GM18499 (cell line): Measurements from ENCODE around the gene SLCO4A1.

ENCODE experiments used
- ATAC-seq: cut with Tn5 transposase; IDR thresholded peaks from one replicate; pipeline ENCODE4 v1.9.1; 2021; ENCODE audit warnings: moderate number of reproducible peaks; ENCODE audit not compliant: insufficient read depth, unreplicated experiment

The SLCO4A1 gene

DNA sequence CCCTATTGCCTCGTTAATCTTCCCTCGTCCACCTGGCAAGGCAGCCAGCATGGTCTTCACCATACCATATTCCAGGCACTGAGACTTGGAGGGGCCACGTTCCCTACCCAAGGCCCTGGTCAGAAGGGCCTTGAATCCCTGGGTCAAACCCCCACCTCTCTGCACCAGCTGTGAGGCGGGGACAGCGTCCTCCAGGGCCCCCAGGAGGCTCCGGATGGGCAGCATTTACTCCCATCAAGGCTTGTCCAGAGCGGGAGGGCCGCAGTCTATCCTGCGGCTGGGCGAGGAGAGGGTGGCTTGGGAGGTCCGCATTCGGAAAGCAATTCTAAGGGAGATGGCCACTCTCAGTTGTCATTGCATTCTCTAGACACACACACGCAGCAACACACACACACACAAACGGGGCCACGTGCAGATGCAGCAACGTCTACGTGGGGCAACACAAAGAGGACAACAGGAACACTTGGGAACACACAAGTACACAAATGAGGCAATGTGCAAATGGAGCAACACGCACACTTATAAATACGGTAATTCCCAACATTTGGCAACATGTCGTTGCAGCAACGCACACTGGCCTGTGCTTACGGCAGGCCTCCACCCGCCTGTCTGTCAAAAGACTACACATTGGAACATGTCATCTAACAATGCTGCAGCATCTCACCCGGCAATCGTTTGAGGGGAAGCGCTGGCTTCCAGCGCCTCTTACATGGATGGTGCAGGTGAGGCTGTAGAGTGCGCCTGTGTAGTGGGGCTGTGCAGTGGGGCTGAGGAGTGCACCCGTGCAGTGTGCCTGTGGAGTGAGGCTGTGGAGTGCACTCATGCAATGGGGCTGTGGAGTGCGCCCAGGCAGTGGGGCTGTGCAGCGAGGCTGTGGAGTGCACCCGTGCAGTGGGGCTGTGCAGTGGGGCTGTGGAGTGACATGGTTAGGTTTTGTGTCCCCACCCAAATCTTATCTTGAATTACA is 53.4 kb downstream of the SLCO4A1 start:
- no peak for ATAC-seq

DNA sequence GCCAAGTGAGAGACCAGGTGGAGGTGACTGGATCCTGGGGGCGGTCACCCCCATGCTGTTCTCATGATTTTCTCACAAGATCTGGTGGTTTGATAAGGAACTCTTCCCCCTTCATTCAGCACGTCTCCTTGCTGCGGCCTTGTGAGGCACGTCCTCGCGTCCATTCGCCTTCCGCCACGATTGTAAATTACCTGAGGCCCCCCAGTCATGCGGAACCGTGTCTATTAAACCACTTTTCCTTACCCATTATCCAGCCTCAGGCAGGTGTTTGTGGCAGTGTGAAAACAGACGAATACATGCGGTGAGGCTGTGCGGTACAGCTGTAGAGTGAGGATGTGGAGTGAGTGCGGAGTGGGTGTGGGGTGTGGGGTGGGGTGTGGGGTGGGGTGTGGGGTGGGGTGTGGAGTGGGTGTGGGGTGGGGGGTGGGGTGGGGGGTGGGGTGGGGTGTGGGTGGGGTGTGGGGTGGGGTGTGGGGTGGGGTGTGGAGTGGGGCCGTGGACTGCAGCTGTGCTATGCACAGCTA is 54.2 kb downstream of the SLCO4A1 start:
- no peak for ATAC-seq

DNA sequence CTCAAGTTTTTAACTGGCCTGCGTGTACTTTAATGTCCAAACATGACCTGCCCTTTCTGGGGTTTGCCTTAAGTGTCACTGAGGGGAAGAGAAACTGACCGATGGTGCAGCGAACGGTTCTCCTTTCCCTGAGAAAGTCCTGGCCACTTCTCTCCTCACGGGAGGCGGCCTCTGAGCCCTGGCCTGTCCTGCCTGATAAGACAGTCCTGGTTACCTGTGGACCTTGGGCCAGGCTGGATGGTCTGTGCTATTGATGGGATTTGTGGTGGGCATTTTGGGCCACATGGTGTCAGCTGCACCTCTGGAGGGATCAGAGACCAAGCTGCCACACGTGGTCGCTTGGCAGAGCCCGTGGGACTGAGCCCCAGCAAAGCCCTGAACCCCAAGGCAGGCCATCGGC is 54.7 kb downstream of the SLCO4A1 start:
- ATAC-seq, result no peak

DNA sequence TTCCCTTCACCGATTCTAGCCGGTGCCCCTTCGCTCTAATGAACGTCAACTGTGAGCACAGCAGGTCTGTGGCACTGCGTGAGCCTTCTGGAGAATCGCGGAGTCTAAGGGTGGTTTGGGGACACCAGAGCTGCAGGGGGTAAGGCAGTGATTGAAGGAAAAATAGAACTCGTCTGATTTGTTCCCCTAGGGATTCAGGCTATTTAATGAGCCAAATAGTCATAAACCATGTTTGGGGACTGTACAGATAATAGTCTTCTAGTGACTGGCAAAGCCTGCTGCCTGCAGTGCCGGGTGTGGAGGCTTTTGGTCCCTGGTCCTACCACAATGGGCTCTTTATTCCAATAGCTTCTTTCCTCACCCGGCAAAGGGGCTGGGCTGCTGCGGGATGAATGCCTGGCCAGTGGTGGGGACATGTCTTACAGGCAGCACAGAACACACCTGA is 55.2 kb downstream of the SLCO4A1 start:
- no peak for ATAC-seq

DNA sequence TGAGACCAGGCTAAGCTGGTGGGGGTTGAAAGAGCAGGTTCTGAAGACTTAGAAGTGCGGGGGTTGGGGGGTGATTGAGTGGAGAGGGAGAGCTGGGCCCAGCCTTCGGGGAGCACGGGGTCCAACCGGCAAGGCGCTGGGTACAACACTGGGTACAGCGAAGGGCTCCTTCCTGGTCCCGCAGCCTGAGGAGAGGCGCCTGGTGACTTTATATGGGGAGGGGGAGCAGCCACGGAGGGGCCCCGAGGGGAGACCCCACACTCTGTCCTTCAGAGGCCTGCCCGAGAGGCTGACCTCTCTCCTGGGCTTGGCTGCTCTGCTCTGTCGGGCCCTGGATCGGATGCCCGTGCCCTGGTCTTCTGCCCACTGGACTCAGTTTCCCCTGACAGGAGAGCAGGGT is 55.9 kb downstream of the SLCO4A1 start:
- ATAC-seq, result no peak

DNA sequence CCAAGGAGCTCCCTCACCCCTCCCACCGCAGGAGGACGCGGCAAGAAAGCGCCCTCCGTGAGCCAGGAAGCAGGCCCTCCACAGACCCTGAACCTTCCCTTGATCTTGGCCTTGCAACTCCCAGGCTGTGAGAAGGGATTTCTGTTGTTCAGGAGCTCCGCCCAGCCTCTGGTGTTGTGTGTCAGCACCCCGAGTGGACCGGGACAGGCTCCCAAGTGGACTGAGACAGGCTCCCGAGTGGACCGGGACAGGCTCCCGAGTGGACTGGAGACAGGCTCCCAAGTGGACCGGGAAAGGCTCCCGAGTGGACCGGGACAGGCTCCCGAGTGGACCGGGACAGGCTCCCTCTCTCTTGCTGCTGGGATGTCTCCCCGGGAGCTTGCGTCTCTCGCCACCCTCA is 57.0 kb downstream of the SLCO4A1 start:
- ATAC-seq, result no peak

DNA sequence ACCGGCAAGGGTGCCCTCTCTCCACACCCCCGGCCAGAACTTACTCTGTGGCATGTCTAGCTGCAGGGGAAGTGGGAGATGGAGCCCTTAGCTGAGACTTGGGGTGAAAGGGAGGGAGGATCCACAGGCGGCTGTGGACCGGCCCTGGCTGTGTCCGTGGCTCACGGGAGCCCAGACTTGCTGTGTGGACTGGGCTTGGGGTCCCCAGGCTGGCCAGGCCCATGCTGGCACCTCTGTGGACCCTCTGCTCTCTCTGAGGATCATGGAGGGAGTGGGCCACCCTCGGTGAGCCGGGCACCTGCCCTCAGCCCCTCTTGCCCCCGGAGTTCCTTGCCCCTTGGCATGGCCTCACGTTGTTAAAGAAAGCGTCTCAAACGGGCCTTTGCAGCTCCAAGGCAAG is 57.4 kb downstream of the SLCO4A1 start:
- no peak for ATAC-seq

DNA sequence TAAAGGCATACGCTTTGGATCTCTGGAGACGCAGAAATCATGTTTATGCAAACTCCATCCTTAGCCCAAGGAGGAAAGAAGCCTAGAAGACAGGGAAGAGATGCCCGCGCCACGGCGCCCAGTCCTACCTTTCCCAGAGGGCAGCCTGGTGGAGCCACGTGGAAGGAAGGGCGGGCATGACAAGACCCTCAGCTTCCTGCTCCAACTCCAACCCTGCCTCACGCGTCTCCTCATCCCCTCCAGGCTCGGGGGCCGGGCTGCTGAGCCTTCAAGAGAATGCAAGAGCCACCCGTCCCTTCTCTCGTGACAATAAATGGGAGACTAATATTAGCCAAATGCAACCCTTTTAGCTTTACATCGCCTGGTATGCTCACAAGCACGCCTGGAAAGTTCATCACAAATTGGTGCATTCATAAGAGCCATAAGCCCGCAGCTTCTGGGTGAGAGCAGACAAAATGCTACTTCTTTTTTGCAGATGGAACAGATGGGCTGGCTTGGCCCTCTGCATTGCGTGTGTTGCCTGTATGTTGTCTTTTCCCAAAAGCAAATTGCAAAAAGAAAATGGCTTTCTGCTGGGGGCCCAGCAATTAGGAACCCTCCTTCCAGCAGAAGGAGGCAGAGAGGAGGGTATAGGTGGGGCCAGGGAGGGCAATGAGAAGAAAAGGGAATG is 58.1 kb downstream of the SLCO4A1 start:
- no peak for ATAC-seq

DNA sequence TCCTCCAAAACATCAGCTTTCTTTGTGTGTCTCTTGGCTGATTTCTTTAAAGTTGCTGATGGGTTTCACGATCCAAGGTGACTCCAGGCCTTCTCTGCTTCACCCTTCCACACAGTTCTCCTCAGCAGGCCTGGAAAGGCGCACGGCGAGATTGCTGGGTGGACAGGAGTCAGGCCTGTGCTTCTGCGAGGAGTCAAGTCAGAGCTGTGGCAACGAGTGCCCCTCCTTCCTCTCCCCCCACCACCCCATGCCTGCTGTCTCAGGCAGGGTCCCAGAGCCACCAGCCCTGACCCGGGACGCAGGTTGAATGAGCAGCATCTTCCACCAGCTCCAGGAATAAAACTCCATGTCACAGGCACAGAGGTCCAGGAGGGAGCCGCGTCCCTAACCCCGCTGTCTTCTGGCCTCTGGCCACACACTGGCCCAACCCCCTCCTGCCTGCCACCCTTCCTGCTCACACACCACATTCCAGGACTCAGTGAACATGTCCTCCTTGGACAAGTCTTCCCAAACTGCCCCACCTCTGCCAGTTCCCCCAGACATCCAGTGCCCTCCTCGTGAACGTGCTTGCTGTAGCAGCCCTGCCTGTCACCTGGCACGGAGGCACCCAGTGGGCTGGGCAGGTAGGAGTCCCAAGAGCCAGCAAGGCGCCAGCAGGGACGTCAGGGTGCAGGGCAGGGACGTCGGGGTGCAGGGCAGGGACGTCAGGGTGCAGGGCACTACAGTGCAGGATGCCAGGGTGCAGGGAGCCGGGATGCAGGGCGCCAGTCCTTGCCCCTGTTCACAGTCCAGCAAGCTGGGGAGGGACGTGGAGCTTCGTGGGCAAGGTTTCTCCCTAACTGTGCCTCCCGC is 59.1 kb downstream of the SLCO4A1 start:
- no peak for ATAC-seq

DNA sequence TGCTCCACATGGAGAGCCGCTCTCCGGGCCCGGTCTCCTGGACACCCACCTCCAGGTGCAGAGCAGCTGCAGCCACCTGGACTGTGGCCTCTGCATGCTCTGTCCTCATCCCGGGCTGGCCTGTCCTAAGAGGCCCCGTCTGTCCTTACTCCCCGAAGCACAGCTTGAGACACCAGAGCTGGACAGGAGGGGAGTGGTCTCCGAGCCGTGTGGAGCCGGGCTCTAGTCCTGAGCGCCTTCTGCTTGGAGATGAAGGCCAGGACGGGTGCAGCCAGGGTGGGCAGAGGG is 59.7 kb downstream of the SLCO4A1 start:
- no peak for ATAC-seq

DNA sequence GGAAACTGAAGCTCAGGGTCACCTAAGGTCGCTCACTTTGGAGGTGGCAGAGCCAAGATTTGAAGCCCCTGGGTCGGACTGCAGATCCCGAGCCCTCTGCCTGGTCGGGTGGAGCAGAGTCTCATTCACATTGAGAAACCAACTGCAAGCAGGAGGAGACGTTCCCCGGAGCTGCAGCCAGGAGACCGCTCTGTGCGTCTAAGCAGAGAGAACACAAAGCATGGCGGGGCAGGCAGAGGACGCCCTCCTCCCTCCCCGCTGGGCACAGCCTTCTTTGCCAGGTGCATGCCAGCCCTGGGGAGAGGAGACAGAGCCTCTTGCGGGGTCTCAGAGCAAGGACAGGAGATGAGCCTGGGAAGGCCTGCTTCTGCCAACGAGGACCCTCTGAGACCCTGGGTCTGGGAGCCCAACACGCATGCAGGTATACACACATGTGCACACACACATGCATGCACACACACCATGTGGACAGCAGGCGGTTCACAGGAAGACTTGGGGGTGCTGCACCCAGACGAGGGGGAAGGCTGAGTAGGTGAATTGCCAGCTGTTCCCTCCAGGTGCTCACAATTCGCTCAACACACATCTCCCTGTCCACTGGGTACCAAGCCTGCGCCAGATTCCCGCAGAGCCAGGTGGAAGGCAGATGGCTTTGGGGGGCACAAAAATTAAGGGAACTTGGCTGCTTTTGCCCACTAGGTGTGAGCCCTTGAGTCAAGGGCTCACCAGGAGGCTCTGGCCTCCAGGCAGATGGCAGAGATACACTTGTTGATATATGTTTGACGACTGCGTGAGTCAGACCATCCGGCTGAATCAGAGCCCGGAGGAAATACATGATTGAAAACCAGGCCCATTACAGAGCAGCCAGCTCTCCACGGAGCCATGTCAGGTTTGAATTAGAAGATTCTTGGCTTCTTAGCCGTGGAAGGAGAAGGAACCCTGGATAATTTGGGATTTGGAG is 60.9 kb downstream of the SLCO4A1 start:
- ATAC-seq, result no peak

DNA sequence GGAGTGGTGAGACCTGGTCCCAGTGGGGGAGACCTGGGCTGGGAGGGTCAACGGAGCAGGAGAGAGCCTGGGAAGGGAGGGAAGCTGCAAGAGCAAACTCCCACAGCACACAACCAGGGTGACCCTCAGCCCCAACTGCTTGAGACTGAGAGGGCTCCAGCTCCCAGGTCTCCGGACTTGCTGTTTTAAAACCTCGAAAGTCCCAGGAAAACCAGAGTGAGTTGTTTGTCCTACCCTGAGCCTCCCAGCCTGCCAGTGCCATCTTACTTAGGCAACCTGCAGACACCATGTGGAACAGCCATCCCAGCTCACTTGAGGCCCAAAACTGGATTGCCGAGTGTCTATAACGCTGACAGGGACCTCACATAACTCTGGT is 61.5 kb downstream of the SLCO4A1 start:
- no peak for ATAC-seq

DNA sequence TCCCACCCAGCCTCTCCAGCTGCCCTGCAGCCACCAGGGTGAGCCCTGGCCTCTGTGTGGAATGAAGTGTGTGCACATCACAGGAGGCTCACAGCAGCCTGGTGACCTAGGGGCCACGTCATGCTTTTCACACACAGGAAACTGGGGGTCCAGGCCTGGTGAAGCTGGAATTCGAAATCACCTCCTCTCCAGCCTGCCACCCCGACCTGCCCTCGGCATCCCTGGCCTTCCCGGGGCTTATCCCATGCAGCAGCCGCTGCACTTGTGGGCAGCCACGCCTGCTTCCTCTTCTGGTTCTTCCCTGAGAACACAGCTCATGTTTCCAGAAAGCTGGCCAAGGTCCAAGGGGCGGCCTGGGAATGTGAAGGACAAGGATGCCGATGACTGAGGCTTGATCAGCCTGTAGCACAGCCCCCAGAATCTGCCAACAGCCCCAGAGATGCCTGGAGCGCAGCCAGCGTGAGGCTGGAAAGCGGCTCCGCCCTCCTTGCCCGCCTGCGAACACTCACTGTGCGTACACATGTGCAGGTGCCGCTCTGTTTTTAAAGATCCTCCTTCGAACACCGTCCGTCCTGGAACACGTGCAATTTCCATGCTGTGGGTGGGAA is 62.1 kb downstream of the SLCO4A1 start:
- no peak for ATAC-seq

DNA sequence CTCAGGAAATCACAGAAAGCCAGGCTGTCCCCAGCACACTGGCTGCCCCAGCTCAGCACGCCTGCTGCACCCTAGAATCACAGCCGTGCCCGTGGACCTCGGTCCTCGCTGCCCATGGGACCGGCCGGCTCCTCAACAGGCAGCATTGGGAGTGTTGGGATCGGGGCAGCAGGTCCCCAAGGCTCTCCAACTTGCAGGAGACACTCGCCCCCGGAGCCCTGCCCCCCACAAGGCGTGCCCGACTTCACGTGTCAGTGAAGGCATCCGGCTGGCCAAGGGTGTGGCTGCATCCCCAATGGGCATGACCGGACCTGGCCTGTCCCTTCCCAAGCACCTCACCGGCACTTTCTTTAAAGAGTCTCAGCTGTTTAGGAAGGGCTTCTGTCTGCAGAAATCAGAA is 63.3 kb downstream of the SLCO4A1 start:
- ATAC-seq, result no peak

DNA sequence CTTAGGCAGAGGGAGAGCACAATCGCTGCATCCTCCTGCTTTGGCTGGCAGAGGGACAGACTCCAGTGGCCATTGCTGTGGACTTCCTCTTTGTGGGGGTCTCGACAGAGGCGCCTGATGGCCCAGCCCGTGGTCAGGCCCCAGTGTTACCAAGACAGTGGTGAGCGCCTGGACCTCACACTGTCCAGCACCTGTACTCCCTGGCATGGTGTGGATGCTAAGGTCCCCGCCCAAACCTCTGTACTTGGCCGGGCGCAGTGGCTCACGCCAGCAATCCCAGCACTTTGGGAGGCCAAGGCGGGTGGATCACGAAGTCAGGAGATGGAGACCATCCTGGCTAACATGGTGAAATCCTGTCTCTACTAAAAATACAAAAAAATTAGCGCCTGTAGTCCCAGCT is 64.0 kb downstream of the SLCO4A1 start:
- ATAC-seq, result no peak

DNA sequence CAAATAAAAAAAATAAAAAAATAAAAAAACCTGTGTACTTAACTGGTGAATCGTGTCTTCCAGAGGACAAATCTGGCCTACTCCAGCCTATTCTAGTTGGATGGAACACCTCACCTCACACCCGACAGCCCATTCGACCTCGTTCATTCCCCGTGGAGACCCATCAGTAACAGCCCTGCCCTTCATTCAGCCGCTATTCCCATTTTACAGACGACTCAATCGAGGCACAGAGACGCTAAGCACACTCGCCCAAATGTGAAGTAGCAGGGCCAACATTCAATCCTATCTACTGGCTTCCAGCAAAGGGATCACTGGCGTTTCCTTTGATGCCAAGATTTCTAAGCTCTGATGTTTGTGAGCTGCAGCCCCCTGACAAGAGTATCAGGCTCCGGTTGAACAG is 64.6 kb downstream of the SLCO4A1 start:
- ATAC-seq, result no peak

DNA sequence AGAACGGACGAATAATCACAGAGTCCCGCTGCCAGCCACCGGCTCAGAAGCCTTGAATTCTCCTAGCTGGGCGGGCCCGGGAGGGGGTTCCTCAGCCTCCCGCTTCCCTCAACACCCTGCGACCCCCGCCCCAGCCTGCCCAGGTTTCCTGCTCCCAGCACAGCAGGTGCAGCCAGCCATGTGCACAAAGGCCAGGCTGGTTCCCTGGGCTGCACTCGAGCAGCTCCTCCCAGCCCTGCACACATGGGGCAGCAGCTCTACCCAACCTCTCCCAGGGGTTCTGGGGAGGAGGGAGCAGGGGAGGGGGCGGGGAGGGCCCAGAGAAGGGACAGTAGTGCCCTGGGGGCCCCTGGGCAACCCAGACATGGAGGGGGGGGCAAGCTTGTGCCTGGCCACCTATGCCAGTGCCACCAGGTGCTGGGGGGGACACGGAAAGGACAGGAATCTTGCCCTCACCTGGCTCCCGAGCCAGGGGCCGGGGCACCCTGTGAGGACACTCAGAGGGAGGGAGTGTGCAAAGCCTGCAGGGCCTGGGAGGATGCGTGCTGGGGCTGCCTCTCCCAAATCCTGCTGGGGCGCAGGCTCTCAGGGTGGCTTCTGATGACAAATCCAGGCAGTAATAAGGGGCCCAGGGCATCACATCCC is 65.1 kb downstream of the SLCO4A1 start:
- ATAC-seq, result no peak

DNA sequence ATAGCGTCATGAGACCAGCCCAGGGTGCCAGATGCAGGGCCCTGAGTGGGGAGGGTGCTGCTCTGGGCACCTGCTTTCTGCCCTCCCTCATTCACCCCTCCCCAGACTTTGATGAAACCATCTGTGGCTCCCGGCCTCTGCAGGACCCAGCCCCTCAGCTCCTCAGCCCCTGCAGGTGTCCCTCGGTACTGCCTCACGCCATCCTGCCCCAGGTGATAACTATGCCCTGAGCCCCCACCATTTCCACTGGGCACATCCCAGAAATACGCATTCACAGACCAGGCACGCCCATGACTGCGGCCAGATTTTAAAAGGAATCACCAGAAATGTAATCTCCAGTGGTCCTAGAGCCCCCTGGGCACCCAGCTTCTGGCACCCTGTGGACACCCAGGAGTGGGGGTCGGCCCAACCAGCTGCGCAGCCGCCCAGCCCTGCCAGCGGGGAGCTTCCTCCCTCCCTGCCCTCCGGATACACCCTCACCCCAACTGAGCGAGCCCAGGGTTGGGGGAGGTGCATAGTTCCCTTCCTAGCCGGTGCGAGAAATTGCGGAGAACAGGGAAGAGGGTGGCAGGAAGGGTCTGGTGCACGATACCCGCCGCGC is 65.7 kb downstream of the SLCO4A1 start:
- no peak for ATAC-seq
